Psoas muscle (tissue), 8 donors: ENCODE measurements around the gene ASB14. TPM values are rescaled to one million over a fixed set of nuclear protein-coding genes. Genes with fewer than 3 reads are reported as not detected.
"Not testable (repeated sequence)": the region's sequence is repeated elsewhere in the genome, so short reads cannot be mapped to it uniquely, and the experiment has no call there.

Experiments
- ATAC-seq, 4 donors: fragments of 200-7000 bp; cut with Tn5 transposase; one replicate each; pipeline ENCODE4 v1.9.1; 2020; ENCODE audit warnings: moderate library complexity in 3 of 4, mild to moderate bottlenecking in 2 of 4
- DNase-seq, 2 donors: peaks; one replicate each; pipeline ENCODE4 v3.0.0-alpha.2; 2020
- H3K27ac ChIP-seq: fragments of 200-600 bp; one replicate; pipeline ENCODE4 v1.8.0; 2022
- H3K27me3 ChIP-seq, 3 donors: fragments of 200-600 bp in 1 of 3; one replicate each; pipeline versions ENCODE4 v1.6.1 to v1.8.0; 2013 to 2022; ENCODE audit warnings: low read length in 2 of 3, mild to moderate bottlenecking in 2 of 3, moderate library complexity in 1 of 3; ENCODE audit not compliant: insufficient read depth in 3 of 3
- H3K36me3 ChIP-seq, 2 donors: fragments of 200-600 bp in 1 of 2; one replicate each; pipeline versions ENCODE4 v1.6.1 to v1.8.0; 2013 to 2022; ENCODE audit warnings: low read depth in 1 of 2, mild to moderate bottlenecking in 1 of 2, moderate library complexity in 1 of 2; ENCODE audit not compliant: insufficient read depth in 1 of 2
- H3K4me1 ChIP-seq: fragments of 200-600 bp; one replicate; pipeline ENCODE4 v1.8.0; 2022
- H3K4me3 ChIP-seq: fragments of 200-600 bp; one replicate; pipeline ENCODE4 v1.8.0; 2022; ENCODE audit warnings: mild to moderate bottlenecking
- H3K9me3 ChIP-seq: fragments of 200-600 bp; one replicate; pipeline ENCODE4 v1.8.0; 2022
- WGBS, 3 donors: extraction: QIAGEN DNeasy Blood & Tissue Kit; methylation state at CpG; one replicate each; pipeline versions ENCODE4 v1.1.6 to v1.1.7; 2013; 5-methylcytosine and 5-hydroxymethylcytosine counted together
- intact Hi-C, 2 donors: fragments of 100-400 bp; cut with DNase I; formaldehyde crosslinking; loops; one replicate each; pipeline versions ENCODE4 v1.11.0 to v1.14.2; 2022
- long read RNA-seq, 2 donors: library from polyadenylated mRNA; unstranded; transcript quantifications; one replicate each; pipeline ENCODE4 v2.0.0, GENCODE V29; 2021
- polyA plus RNA-seq, 3 donors: library from polyadenylated mRNA; stranded (reverse); fragments of 200-250 nt; gene quantifications; one replicate each; pipeline ENCODE4 v1.2.3, GENCODE V29; 2013
- total RNA-seq, 4 donors: library from RNA; stranded (reverse); fragmentation: NEBNext Ultra II Directional in 2 of 4; extraction: Animal tissue kit (Norgen Biotek cat#: 25700) in 2 of 4; gene quantifications; one replicate each; pipeline versions ENCODE4 v1.2.1 to v1.2.4, GENCODE V29; 2021 to 2023
- TF ChIP-seq, protein P1 (sequence below): fragments of 200-600 bp; IDR thresholded peaks from one replicate; pipeline ENCODE4 v1.8.0; 2022; ENCODE audit warnings: antibody characterized with exemption
- donor health status: healthy with polysubstance abuse.
- donor health status: DM: no; HTN: no; CAD: no; lungs with moderate emphysema.
- donor health status: Bipolar disorder and iron deficiency.
- donor health status: healthy.
- donor health status: DM: yes; HTN: yes; CAD: no.
- donor health status: DM: no; HTN: no; CAD: no.
- donor health status: DM: no; HTN: no; CAD: no.
- donor health status: DM: yes; HTN: yes; CAD: no.

The ASB14 gene
- total RNA-seq (10 to 100 TPM in 1 of 4 donors, 1 to 10 TPM in 2, under 1 TPM in 1; 0.76 to 10.2 (median 5.7) TPM), polyA plus RNA-seq (1 to 10 TPM in 1 of 3 donors, under 1 TPM in 2; 0.05 to 2.6 (median 0.75) TPM)
- long read RNA-seq, donor 1, partial matches to known transcripts, result 1 of 1 reads
- long read RNA-seq, donor 1, other reads (novel, unspliced or antisense), result 0 of 1 reads
- long read RNA-seq, donor 2, partial matches to known transcripts, result 11 of 14 reads
- long read RNA-seq, donor 2, other reads (novel, unspliced or antisense), result 2 of 14 reads

GRCh38 chr3:57292159-57292896, at the start of gene ASB14:
Gene ASB14, minus strand, starts transcription at chr3:57292685. Its CDS starts 652 bp downstream, at chr3:57292033.
- DNase-seq (no peak), ATAC-seq (peak in 3 of 4 donors; percentile 59 to 75 (median 61))
- intact Hi-C loops, result no loop called here
- TF ChIP-seq, protein P1, sequence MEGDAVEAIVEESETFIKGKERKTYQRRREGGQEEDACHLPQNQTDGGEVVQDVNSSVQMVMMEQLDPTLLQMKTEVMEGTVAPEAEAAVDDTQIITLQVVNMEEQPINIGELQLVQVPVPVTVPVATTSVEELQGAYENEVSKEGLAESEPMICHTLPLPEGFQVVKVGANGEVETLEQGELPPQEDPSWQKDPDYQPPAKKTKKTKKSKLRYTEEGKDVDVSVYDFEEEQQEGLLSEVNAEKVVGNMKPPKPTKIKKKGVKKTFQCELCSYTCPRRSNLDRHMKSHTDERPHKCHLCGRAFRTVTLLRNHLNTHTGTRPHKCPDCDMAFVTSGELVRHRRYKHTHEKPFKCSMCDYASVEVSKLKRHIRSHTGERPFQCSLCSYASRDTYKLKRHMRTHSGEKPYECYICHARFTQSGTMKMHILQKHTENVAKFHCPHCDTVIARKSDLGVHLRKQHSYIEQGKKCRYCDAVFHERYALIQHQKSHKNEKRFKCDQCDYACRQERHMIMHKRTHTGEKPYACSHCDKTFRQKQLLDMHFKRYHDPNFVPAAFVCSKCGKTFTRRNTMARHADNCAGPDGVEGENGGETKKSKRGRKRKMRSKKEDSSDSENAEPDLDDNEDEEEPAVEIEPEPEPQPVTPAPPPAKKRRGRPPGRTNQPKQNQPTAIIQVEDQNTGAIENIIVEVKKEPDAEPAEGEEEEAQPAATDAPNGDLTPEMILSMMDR, result no peak
- Histone ChIP-seq H3K27me3 (no peaks in the 10 kb centered on the region), H3K9me3 (no peaks in the 10 kb centered on the region), H3K27ac (peak within 1 kb of the TSS; percentile 80), H3K4me3 (peak within 1 kb of the TSS; percentile 54), H3K4me1 (peaks cover 7% of the 10 kb centered on the region), H3K36me3 (peaks cover 0 to 5% of the 10 kb centered on the region in 2 donors)
- 19 to 47% (median 26%) methylated on average over 1 of the region's 1 CpG for WGBS, 3 donors

- H3K36me3 ChIP-seq, H3K4me1 ChIP-seq, ATAC-seq, intact Hi-C loops, DNase-seq, H3K9me3 ChIP-seq, H3K27me3 ChIP-seq, H3K4me3 ChIP-seq, H3K27ac ChIP-seq: not testable (repeated sequence)
- WGBS, 3 donors, result 69 to 80% (median 71%) methylated on average over 3 to 7 of the region's 7 CpGs
These were observed 46.7 kb upstream of the ASB14 start for GRCh38 chr3:57339071-57339642.

GRCh38 chr3:57338272-57339070, 46.0 kb upstream of the ASB14 start:
- ATAC-seq, H3K27me3 ChIP-seq, H3K4me3 ChIP-seq, H3K27ac ChIP-seq, H3K9me3 ChIP-seq, H3K4me1 ChIP-seq, intact Hi-C loops, DNase-seq, H3K36me3 ChIP-seq: not testable (repeated sequence)
- WGBS, 3 donors, result 94 to 96% (median 95%) methylated on average over 38 to 40 of the region's 40 CpGs

DNA sequence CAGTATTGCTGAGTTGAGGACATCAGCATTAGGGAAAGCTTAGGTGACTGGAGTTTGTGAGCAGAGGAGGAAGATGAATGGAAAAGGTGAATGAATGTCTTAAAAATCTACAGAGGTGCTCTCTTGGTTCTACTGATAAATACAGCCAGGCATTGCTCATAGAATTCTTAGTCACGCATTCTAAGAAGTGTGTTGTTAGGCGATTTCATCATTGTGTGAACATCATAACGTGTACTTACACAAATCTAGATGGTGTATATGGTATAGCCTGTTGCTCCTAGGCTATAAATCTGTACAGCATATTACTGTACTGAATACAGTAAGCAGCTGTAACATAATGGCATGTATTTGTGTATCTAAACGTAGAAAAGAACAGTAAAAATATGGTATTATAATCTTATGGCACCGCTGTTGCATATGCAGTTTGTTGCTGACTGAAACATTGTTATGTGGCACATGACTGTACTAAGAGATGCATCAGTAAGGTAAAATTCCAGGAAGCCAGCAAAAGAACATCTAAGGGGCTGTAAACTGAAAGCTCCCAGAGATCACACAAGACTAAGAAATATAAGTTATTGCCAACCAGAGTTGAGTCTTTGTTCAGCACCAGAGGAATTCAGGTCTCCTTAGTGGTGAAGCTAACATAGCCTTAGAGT, 42.9 kb upstream of the ASB14 start:
- ATAC-seq (no peak), DNase-seq (no peak)
- intact Hi-C loops, result no loop called here
- Histone ChIP-seq H3K4me3 (no peak overlapping the region), H3K27me3 (no peaks in the 10 kb centered on the region), H3K36me3 (no peaks in the 10 kb centered on the region), H3K27ac (no peak overlapping the region), H3K9me3 (no peaks in the 10 kb centered on the region), H3K4me1 (no peaks in the 10 kb centered on the region)
- TF ChIP-seq, protein P1, result no peak
- 74 to 87% (median 82%) methylated on average over 5 of the region's 5 CpGs for WGBS, 3 donors

- Histone ChIP-seq H3K27me3 (no peaks in the 10 kb centered on the region), H3K36me3 (no peaks in the 10 kb centered on the region), H3K27ac (no peak overlapping the region), H3K9me3 (no peaks in the 10 kb centered on the region), H3K4me3 (no peak overlapping the region), H3K4me1 (no peaks in the 10 kb centered on the region)
- TF ChIP-seq, protein P1, result no peak
- intact Hi-C loops, result no loop called here
- 75 to 78% (median 76%) methylated on average over 3 of the region's 3 CpGs for WGBS, 3 donors
- no peak for DNase-seq
- no peak for ATAC-seq
These were observed 38.7 kb upstream of the ASB14 start for GRCh38 chr3:57331078-57331610.

- H3K27me3 ChIP-seq, ATAC-seq, H3K4me1 ChIP-seq, H3K36me3 ChIP-seq, DNase-seq, H3K27ac ChIP-seq, H3K4me3 ChIP-seq, intact Hi-C loops, H3K9me3 ChIP-seq: not testable (repeated sequence)
- 90 to 100% (median 93%) methylated on average over 1 of the region's 1 CpG for WGBS, 3 donors
These were observed 34.0 kb upstream of the ASB14 start for GRCh38 chr3:57326498-57326897.
